Mesodermal cell (in vitro differentiated cells): Measurements from ENCODE around the gene SETD4.

Experiments
- H3K27ac ChIP-seq: 2 replicates; pipeline ENCODE4 v1.7.0; 2013; ENCODE audit warnings: mild to moderate bottlenecking, low read depth, low read length, moderate library complexity; ENCODE audit not compliant: severe bottlenecking
- H3K36me3 ChIP-seq: 2 replicates; pipeline ENCODE4 v1.7.1; 2013; ENCODE audit warnings: mild to moderate bottlenecking, low read length, moderate library complexity; ENCODE audit not compliant: control insufficient read depth, insufficient read depth
- H3K4me1 ChIP-seq: one replicate; pipeline ENCODE4 v1.7.1; 2013; ENCODE audit warnings: mild to moderate bottlenecking, low read length; ENCODE audit not compliant: insufficient read depth, control insufficient read depth, poor library complexity, severe bottlenecking
- H3K4me3 ChIP-seq: 2 replicates; pipeline ENCODE4 v1.7.0; 2013; ENCODE audit warnings: low read length, control low read depth, mild to moderate bottlenecking; ENCODE audit not compliant: insufficient read depth, poor library complexity, severe bottlenecking; ENCODE audit errors: extremely low read depth
- H3K9me3 ChIP-seq: 2 replicates; pipeline ENCODE4 v1.7.1; 2013; ENCODE audit warnings: mild to moderate bottlenecking, low read length, moderate library complexity; ENCODE audit not compliant: control insufficient read depth
- WGBS, 2 experiments: methylation state at CpG; one replicate each; pipeline ENCODE4 v1.1.5; 2013; ENCODE audit warnings: missing lambda C conversion rate in 2 of 2; ENCODE audit not compliant: insufficient coverage in 2 of 2; 5-methylcytosine and 5-hydroxymethylcytosine counted together

The SETD4 gene

DNA sequence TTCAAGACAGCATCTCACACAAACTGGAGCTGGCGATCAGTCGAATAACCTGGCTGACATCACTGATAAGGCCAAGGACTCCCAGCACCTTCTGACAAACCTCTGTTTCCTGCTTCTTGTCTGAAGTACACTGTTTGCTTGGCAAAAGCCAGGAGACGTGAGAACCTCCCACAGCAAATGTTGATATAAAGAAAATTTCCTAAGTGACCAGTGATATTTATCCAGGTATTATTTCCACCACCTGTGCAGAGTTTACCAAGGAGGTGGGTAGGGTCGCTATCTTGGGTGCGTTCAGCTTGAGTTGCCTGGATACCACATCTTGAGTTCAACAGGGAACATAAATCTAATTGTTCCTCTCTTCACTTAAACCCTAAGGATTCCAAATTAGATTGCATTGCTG lies 72.9 kb downstream of the SETD4 start:
- H3K36me3 ChIP-seq, result no peaks in the 10 kb centered on the region
- H3K27ac ChIP-seq, result no peak overlapping the region
- no peaks in the 10 kb centered on the region for H3K9me3 ChIP-seq
- H3K4me1 ChIP-seq, result no peaks in the 10 kb centered on the region
- H3K4me3 ChIP-seq, result no peak overlapping the region
- WGBS, 2 experiments, result 90 to 96% methylated on average over 3 to 4 of the region's 5 CpGs

DNA sequence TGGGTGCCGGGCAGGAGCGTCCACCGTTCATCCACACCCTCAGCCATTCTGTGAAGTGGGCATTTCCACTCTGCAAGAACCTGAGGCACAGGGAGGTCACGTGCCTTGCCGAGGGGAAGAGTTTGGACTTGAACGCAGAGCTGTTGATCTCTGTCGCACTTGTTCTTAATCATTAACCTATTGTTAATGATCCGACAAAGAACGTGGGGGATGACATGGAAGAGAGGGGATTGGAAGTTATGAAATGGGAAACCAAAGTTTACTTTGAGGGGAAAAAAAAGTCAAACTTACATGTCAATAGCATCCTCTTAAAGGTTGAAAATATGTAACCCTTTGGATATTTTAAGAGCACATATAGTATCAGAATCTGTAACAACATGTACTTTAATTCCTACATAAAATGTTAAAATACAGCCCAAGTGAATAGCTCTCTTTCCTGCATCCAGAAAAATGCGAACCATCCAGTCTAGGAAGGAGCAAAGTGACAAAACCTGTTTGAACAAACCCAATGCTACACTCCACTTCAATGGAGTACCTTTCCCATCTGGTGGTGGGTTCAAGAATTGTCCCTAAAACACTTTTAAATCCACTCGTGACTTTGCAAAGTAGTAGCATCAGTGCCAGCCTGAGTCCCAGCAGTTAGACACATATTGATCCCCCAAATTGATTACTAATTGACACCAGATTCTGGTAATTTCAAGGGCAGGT lies 75.5 kb downstream of the SETD4 start:
- H3K9me3 ChIP-seq, result no peaks in the 10 kb centered on the region
- H3K4me1 ChIP-seq, result no peaks in the 10 kb centered on the region
- no peak overlapping the region for H3K4me3 ChIP-seq
- H3K27ac ChIP-seq, result no peak overlapping the region
- WGBS, 2 experiments, result 75 to 85% methylated on average over 5 to 11 of the region's 11 CpGs
- H3K36me3 ChIP-seq, result no peaks in the 10 kb centered on the region
